ENCODE data around the gene MARK3.

DNA sequence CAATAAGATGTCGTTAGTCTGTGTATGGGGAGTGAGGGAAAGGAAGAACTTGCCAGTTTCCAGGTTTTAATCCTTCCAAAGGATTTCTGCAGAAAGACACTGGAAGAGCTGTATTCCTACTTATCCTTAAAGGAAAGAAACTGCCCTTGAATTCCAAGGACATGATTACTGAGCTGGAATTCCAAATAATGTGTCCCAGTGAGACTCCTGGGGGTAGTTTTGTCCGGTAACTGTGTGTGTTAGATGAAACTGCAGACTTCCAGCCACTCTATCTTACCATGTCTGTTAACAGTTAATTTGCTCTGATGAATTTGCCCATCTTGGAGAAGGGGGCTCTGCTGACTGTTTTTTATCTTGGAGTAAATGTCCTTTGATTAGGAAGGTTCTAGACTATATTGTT is 104.4 kb downstream of the MARK3 start:
- no peak for TF ChIP-seq EP300 (IDR thresholded peaks at IDR 0.05)
- TF ChIP-seq, protein P1, sequence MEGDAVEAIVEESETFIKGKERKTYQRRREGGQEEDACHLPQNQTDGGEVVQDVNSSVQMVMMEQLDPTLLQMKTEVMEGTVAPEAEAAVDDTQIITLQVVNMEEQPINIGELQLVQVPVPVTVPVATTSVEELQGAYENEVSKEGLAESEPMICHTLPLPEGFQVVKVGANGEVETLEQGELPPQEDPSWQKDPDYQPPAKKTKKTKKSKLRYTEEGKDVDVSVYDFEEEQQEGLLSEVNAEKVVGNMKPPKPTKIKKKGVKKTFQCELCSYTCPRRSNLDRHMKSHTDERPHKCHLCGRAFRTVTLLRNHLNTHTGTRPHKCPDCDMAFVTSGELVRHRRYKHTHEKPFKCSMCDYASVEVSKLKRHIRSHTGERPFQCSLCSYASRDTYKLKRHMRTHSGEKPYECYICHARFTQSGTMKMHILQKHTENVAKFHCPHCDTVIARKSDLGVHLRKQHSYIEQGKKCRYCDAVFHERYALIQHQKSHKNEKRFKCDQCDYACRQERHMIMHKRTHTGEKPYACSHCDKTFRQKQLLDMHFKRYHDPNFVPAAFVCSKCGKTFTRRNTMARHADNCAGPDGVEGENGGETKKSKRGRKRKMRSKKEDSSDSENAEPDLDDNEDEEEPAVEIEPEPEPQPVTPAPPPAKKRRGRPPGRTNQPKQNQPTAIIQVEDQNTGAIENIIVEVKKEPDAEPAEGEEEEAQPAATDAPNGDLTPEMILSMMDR (IDR thresholded peaks at IDR 0.05): no peak
- no peak for TF ChIP-seq POLR2A (IDR thresholded peaks at IDR 0.05)
